Cardiac septum (tissue), 1 donor: ENCODE measurements around the gene NDNF. TPM values are rescaled to one million over a fixed set of nuclear protein-coding genes. Genes with fewer than 3 reads are reported as not detected.
A peak's percentile ranks its signal among the peaks of the same experiment; 100 is the strongest.

Experiments used
- DNase-seq: peaks from one replicate; pipeline ENCODE4 v3.0.0-alpha.2; 2020; ENCODE audit warnings: low spot score
- intact Hi-C: fragments of 100-400 bp; cut with DNase I; formaldehyde crosslinking; loops from one replicate; pipeline ENCODE4 v1.14.0; 2022
- long read RNA-seq: library from polyadenylated mRNA; unstranded; transcript quantifications from one replicate; pipeline ENCODE4 v2.0.0, GENCODE V29; 2021
- total RNA-seq: library from RNA; stranded (reverse); fragmentation: NEBNext Ultra II Directional; extraction: Animal tissue kit (Norgen Biotek cat#: 25700); gene quantifications from one replicate; pipeline ENCODE4 v1.2.1, GENCODE V29; 2021
- donor health status: DM: no; HTN: no; CAD: no.

NDNF gene
- 5.1 TPM for total RNA-seq
- long read RNA-seq, transcript NDNF-201 (4 exons, 2,885 nt): major isoform, 6 of 6 reads
- long read RNA-seq, partial matches to known transcripts: 0 of 6 reads
- long read RNA-seq, other reads (novel, unspliced or antisense): 0 of 6 reads

GRCh38 chr4:121072224-121073003 is at the start of gene NDNF:
NDNF (minus strand) TSS chr4:121072535; CDS start chr4:121045837, 26,698 bp downstream.
- peak; percentile 78 for DNase-seq
- intact Hi-C loops: loop anchor here (5.0 kb wide), 1 partner anchor 150 kb away; the partner anchor contains the start of gene PRDM5

- DNase-seq: no peak
- intact Hi-C loops: no loop called here
These were observed 47.4 kb upstream of the NDNF start for GRCh38 chr4:121119715-121120114.

- no peak for DNase-seq
- intact Hi-C loops: no loop called here
These were observed 46.0 kb upstream of the NDNF start for GRCh38 chr4:121118344-121118743.

GRCh38 chr4:121114756-121115155 is 42.4 kb upstream of the NDNF start:
- no peak for DNase-seq
- intact Hi-C loops: no loop called here

- no peak for DNase-seq
- intact Hi-C loops: no loop called here
These were observed 40.2 kb upstream of the NDNF start for GRCh38 chr4:121112530-121112929.

GRCh38 chr4:121108557-121108956 is 36.2 kb upstream of the NDNF start:
- intact Hi-C loops: no loop called here
- DNase-seq: no peak

GRCh38 chr4:121107507-121107906 is 35.2 kb upstream of the NDNF start:
- intact Hi-C loops: no loop called here
- DNase-seq: no peak

GRCh38 chr4:121100093-121100775 is 27.9 kb upstream of the NDNF start:
- intact Hi-C loops: no loop called here
- DNase-seq: no peak

- no peak for DNase-seq
- intact Hi-C loops: loop anchor here (5.0 to 10.0 kb wide), 4 partner anchors 73 to 1023 kb away; no protein-coding TSS in a partner anchor
These were observed 25.9 kb upstream of the NDNF start for GRCh38 chr4:121098266-121098665.

GRCh38 chr4:121096629-121097028 is 24.3 kb upstream of the NDNF start:
- intact Hi-C loops: loop anchor here (5.0 to 10.0 kb wide), 4 partner anchors 72 to 1022 kb away; no protein-coding TSS in a partner anchor
- no peak for DNase-seq

GRCh38 chr4:121096191-121096590 is 23.9 kb upstream of the NDNF start:
- intact Hi-C loops: loop anchor here (5.0 to 10.0 kb wide), 4 partner anchors 71 to 1021 kb away; no protein-coding TSS in a partner anchor
- DNase-seq: no peak

- DNase-seq: no peak
- intact Hi-C loops: loop anchor here (10.0 kb wide), 3 partner anchors 70 to 1020 kb away; no protein-coding TSS in a partner anchor
These were observed 22.1 kb upstream of the NDNF start for GRCh38 chr4:121094297-121094966.

GRCh38 chr4:121093261-121093660 is 20.9 kb upstream of the NDNF start:
- intact Hi-C loops: loop anchor here (10.0 kb wide), 3 partner anchors 68 to 1018 kb away; no protein-coding TSS in a partner anchor
- no peak for DNase-seq

- no peak for DNase-seq
- intact Hi-C loops: loop anchor here (10.0 kb wide), 3 partner anchors 67 to 1017 kb away; no protein-coding TSS in a partner anchor
These were observed 19.6 kb upstream of the NDNF start for GRCh38 chr4:121091941-121092340.

GRCh38 chr4:121088867-121089266 is 16.5 kb upstream of the NDNF start:
- no peak for DNase-seq
- intact Hi-C loops: no loop called here

- no peak for DNase-seq
These were observed 7.0 kb upstream of the NDNF start for GRCh38 chr4:121079376-121079775.

GRCh38 chr4:121077496-121077895 is 5.2 kb upstream of the NDNF start:
- intact Hi-C loops: no loop called here
- DNase-seq: no peak

More at GRCh38 chr4:121079376-121079775, 7.0 kb upstream of the NDNF start:
- intact Hi-C loops: no loop called here

- intact Hi-C loops: no loop called here
- no peak for DNase-seq
These were observed 4.1 kb upstream of the NDNF start for GRCh38 chr4:121076416-121076815.

- no peak for DNase-seq
- intact Hi-C loops: loop anchor here (5.0 kb wide), 1 partner anchor 152 kb away; the partner anchor contains the start of gene PRDM5
These were observed 1.5 kb upstream of the NDNF start for GRCh38 chr4:121073672-121074381.
